Kidney (tissue), 14 donors: Measurements from ENCODE around the gene PPM1E. TPM values are rescaled to one million over a fixed set of nuclear protein-coding genes. Genes with fewer than 3 reads are reported as not detected.
"Not testable (repeated sequence)": the region's sequence is repeated elsewhere in the genome, so short reads cannot be mapped to it uniquely, and the experiment has no call there.

Source experiments
- DNase-seq, 5 donors: peaks; one replicate each; pipeline ENCODE4 v3.0.0-alpha.2; 2013 to 2020
- FAIRE-seq: peaks from 2 replicates; lab custom pipeline; 2012; peaks lifted over from hg19 to GRCh38; lab: Jason Lieb, UNC
- H3K27ac ChIP-seq, 2 donors: one replicate each; pipeline ENCODE4 v1.7.0; 2013; ENCODE audit warnings: low read depth in 2 of 2, low read length in 2 of 2, inconsistent platforms in 1 of 2
- H3K27me3 ChIP-seq: one replicate; pipeline ENCODE4 v1.7.1; 2013; ENCODE audit warnings: low read length, inconsistent platforms; ENCODE audit not compliant: control insufficient read depth, insufficient read depth
- H3K36me3 ChIP-seq, 3 donors: one replicate each; pipeline versions ENCODE4 v1.7.0 to v1.7.1; 2013; ENCODE audit warnings: low read length in 3 of 3, control low read depth in 1 of 3, inconsistent platforms in 1 of 3; ENCODE audit not compliant: insufficient read depth in 3 of 3, control insufficient read depth in 2 of 3
- H3K4me1 ChIP-seq, 3 donors: one replicate each; pipeline versions ENCODE4 v1.7.0 to v1.7.1; 2013; ENCODE audit warnings: low read length in 3 of 3, inconsistent platforms in 1 of 3, low read depth in 1 of 3; ENCODE audit not compliant: control insufficient read depth in 2 of 3, insufficient read depth in 2 of 3
- H3K4me3 ChIP-seq, 3 donors: one replicate each; pipeline versions ENCODE4 v1.7.0 to v1.8.1; 2013; ENCODE audit warnings: low read length in 3 of 3, control low read depth in 1 of 3, inconsistent platforms in 1 of 3
- H3K9ac ChIP-seq, 3 donors: one replicate each; pipeline versions ENCODE4 v1.7.0 to v1.7.1; 2013; ENCODE audit warnings: low read length in 3 of 3, control low read depth in 1 of 3, inconsistent platforms in 1 of 3
- H3K9me3 ChIP-seq, 3 donors: one replicate each; pipeline versions ENCODE4 v1.7.0 to v1.7.1; 2013; ENCODE audit warnings: low read length in 3 of 3, control low read depth in 1 of 3, inconsistent platforms in 1 of 3; ENCODE audit not compliant: control insufficient read depth in 2 of 3, insufficient read depth in 1 of 3
- CTCF ChIP-seq: IDR thresholded peaks from 3 replicates; pipeline ENCODE4 v1.5.1; 2012; ENCODE audit warnings: mild to moderate bottlenecking, moderate library complexity, borderline replicate concordance; ENCODE audit not compliant: insufficient read depth; ENCODE audit errors: extremely low read depth
- intact Hi-C: fragments of 100-400 bp; cut with DNase I; formaldehyde crosslinking; loops from one replicate; pipeline ENCODE4 v1.11.1; 2022
- polyA plus RNA-seq: library from polyadenylated mRNA; stranded (reverse); fragments of 350-450 nt; fragmentation: Illumina TruSeq; extraction: RNeasy Lipid Tissue Mini Kit (QIAGEN cat#74804); gene quantifications from one replicate; pipeline ENCODE4 v1.2.3, GENCODE V29; 2014; ENCODE audit warnings: low read depth, low replicate concordance; ENCODE audit not compliant: insufficient read depth
- total RNA-seq: library from RNA; stranded (reverse); fragmentation: NEBNext Ultra II Directional; extraction: Animal tissue kit (Norgen Biotek cat#: 25700); gene quantifications from one replicate; pipeline ENCODE4 v1.2.1, GENCODE V29; 2021
- donor health status: control.
- donor health status: control.
- donor health status: control.
- donor health status: control.
- donor health status: control.
- donor health status: DM: yes; HTN: yes; CAD: no.
- donor health status: Normal renal cell carcinoma (clear cell type).

PPM1E gene
- total and polyA plus RNA-seq, 2 donors from 2014 or later, result 0.47 to 0.82 TPM

DNA sequence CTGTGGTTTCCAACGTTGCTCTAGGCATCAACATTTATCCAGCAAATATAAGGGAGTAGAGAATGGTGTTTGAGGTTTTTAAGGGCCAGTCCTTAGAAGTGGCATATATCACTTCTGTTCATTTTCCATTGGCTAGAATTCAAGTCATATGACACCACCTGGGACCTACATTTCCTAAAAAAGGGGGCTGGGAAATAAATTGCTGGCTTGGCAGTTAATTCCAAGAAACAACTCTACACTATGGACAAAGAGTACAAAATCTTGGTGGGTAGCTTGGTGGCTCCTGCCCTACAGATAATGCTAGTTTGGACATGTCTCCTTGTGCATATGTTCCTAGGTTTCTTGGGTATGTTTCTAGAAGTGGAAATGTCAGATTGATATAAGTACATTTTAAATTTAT lies 7.6 kb downstream of the PPM1E start:
- intact Hi-C loops, result no loop called here
- FAIRE-seq, result no peak

GRCh38 chr17:58764373-58764772 lies 8.7 kb downstream of the PPM1E start:
- TF ChIP-seq CTCF, result no peak
- Histone ChIP-seq H3K27ac (no peak overlapping the region), H3K36me3 (no peaks in the 10 kb centered on the region), H3K4me1 (no peaks in the 10 kb centered on the region), H3K9me3 (no peaks in the 10 kb centered on the region), H3K9ac (no peak overlapping the region), H3K27me3 (no peaks in the 10 kb centered on the region), H3K4me3 (no peak overlapping the region)
- intact Hi-C loops, result no loop called here
- FAIRE-seq (no peak), DNase-seq (peak in 4 of 5 donors; percentile 39 to 82 (median 72))

More for the DNA sequence above, 7.6 kb downstream of the PPM1E start:
- DNase-seq, result no peak
- no peak overlapping the region for H3K9ac ChIP-seq
- H3K4me1 ChIP-seq, result no peaks in the 10 kb centered on the region
- H3K4me3 ChIP-seq, result no peak overlapping the region
- no peak overlapping the region for H3K27ac ChIP-seq
- H3K27me3 ChIP-seq, result no peaks in the 10 kb centered on the region
- H3K36me3 ChIP-seq, result no peaks in the 10 kb centered on the region
- H3K9me3 ChIP-seq, result no peaks in the 10 kb centered on the region
- no peak for TF ChIP-seq CTCF

- H3K27me3 ChIP-seq, H3K4me1 ChIP-seq, H3K27ac ChIP-seq, FAIRE-seq, intact Hi-C loops, H3K36me3 ChIP-seq, H3K9me3 ChIP-seq, H3K9ac ChIP-seq, H3K4me3 ChIP-seq: not testable (repeated sequence)
- peak in 3 of 5 donors; percentile 8 to 16 (median 14) for DNase-seq
These were observed 22.8 kb downstream of the PPM1E start for GRCh38 chr17:58778482-58778881.

DNA sequence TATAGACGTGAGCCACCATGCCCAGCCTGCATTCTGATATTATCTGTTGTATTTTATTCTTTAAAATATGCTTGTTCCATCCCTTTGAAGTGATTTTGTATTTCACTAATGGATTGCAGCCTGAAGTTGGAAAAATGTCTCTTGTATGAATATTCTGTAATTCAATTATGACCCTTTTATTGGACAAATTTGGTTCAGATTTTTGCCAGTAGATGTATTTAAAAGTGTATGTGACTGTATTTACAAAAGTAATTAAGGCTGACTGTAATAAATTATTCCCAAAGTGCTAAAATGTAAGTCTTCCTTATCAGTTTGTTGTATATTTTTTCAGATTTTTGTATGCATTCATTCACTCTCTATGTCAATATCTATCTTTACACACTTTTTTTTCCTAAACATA lies 23.8 kb downstream of the PPM1E start:
- H3K27ac ChIP-seq, result no peak overlapping the region
- DNase-seq (no peak), FAIRE-seq (no peak)
- TF ChIP-seq CTCF, result no peak
- H3K4me3 ChIP-seq, result no peak overlapping the region
- H3K9ac ChIP-seq, result no peak overlapping the region
- intact Hi-C loops, result no loop called here
- peaks cover 0 to 4% (median 0%) of the 10 kb centered on the region in 3 donors for H3K4me1 ChIP-seq
- H3K36me3 ChIP-seq, result no peaks in the 10 kb centered on the region
- H3K27me3 ChIP-seq, result no peaks in the 10 kb centered on the region
- H3K9me3 ChIP-seq, result no peaks in the 10 kb centered on the region
